Skin epidermis (tissue), 12 donors: Measurements from ENCODE around the gene NUDT19.
"Not testable (repeated sequence)": the region's sequence is repeated elsewhere in the genome, so short reads cannot be mapped to it uniquely, and the experiment has no call there.

Experiments used
- H3K27ac ChIP-seq, 21 experiments: fragments of 200-600 bp; sonication (generic) in 11 of 21; one replicate each; pipeline ENCODE4 v1.5.0; 2020; ENCODE audit warnings: mild to moderate bottlenecking in 3 of 21, inconsistent platforms in 2 of 21, moderate library complexity in 2 of 21
- H3K4me3 ChIP-seq, 7 experiments: fragments of 200-600 bp; sonication (generic) in 2 of 7; one replicate each; pipeline ENCODE4 v1.5.0; 2020; ENCODE audit warnings: inconsistent platforms in 2 of 7, mild to moderate bottlenecking in 2 of 7, moderate library complexity in 1 of 7

Gene NUDT19

DNA sequence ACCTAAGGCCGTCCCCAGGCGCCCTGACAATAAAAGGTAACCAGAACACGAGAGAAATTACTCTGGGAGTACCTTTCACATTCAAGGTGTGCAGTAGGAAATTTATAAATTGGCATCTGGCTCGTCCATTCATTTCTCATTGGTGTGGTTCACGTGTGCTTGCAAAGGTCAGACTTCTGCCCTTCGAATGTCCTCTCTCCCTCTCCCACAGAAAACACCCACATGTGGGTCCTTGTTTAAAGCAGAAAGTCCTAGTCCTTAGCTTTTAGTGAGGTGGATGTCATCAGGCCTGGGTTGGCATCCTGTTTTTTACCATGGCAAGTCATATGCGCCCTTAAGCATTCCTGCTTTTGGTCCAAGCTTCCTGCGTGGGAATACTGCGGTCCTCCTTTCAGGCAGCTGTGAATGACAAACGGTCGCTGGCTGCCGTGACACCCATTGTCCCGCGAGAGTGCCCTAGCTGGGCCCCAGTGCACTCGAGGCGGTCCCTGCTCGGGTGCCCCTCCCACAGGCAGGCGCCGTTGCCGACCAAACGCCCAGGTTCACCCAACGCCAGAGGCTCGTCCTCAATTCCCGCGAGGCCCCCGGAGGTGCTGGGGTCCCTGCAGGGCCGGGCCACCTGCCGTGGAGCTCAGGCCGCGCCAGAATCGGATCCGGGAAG is at the start of gene NUDT19:
Gene NUDT19 (plus strand): TSS at position 531 of the 661 bp plus-strand sequence. CDS start 140 bp downstream, outside the sequence.
- Histone ChIP-seq H3K27ac (peak within 1 kb of the TSS; percentile 48 to 95 (median 88)), H3K4me3 (peak within 1 kb of the TSS; percentile 61 to 86 (median 73))

DNA sequence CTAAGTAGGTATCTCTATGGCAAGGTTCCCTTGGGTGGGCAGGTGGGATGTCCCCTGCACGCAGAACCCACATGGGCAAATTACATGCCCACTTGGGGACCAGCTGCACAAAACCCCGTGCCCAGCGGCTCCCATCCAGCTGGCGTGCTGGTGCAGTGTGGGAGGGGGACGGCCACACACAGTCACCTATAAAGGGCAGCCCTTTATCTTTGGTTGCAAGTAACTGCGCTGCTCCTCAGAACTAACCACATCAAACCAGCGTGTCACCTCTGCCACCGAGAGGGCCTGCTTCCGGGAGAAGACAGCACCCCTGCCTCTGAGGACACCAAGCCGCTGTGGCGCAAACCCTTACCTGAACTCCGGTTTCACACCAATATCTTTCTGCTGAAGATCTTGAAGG is 48.9 kb upstream of the NUDT19 start:
- Histone ChIP-seq H3K27ac (peak overlapping the region in 2 of 21 experiments; percentile 7 to 56), H3K4me3 (no peak overlapping the region)

DNA sequence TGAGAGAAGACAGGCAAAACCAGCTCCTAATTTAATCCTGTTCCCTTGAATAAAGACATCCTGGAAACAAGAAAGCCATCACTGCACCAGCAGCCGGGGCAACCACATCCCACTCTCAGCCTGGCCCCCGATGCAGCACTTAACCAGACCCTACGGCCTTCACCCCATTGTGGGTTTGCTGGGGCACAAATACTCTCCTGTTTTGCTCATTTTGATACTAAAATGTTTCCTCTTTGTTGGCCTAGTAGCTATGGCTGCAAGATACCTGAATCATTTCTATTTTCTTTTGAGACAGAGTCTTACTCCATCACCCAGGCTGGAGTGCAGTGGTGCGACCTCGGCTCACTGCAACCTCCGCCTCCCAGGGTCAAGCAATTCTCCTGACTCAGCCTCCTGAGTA is 45.1 kb upstream of the NUDT19 start:
- Histone ChIP-seq H3K4me3 (no peak overlapping the region), H3K27ac (no peak overlapping the region)

DNA sequence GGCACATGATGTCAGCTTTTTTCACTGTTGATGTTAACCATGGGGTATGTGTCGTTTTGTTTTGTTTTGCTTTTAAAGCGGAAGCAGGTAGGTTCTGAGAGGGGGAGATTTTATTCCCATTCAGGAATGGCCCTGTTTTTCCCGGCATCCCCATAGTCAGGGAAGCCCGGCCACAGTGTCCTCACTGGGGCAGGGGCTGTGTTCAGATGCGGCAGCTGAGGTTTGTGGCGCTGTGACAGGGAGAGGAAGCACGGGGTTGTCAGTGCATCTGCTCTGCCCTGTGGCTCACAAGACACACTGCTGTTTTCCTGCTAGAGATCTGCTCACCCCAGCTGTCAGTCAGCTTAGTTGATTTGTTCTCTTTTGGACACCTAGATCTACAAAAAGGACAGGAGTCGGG is 44.3 kb upstream of the NUDT19 start:
- Histone ChIP-seq H3K27ac (no peak overlapping the region), H3K4me3 (no peak overlapping the region)

DNA sequence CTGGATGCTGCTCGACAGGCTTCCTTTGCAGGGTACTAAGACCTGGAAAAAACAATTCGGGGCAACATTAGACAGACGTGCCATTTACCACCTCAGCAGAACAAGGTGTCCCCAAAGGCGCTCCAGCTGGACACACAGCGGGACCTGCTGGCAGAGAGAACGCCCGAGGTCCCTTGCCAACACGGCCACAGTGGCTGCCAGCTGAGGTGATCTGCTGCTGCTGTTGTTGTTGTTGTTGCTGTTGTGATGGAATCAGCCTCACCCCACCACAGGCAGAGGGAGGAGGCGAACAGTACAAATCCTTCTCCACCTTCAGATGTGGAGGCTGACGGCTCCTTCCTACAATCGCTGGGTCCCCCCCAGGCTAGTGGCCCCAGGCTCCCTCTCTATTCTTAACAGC is 41.9 kb upstream of the NUDT19 start:
- Histone ChIP-seq H3K4me3 (no peak overlapping the region), H3K27ac (no peak overlapping the region)

DNA sequence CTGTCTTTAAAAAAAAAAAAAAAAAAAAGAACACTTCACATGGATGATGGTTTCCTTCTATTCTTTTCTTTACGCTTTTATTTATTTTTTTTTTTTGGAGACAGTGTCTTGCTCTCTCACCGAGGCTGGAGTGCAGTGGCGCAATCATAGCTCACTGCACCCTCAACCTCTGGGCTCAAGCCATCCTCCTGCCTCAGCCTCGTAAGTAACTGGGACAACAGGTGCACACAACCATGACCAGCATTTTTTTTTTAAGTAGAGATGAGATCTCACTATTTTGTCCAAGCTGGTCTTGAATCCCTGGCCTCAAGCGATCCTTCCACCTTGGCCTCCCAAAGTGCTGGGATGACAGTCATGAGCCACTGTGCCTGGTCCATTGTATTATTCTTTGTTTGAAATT is 41.0 kb upstream of the NUDT19 start:
- Histone ChIP-seq H3K4me3 (no peak overlapping the region), H3K27ac (no peak overlapping the region)

DNA sequence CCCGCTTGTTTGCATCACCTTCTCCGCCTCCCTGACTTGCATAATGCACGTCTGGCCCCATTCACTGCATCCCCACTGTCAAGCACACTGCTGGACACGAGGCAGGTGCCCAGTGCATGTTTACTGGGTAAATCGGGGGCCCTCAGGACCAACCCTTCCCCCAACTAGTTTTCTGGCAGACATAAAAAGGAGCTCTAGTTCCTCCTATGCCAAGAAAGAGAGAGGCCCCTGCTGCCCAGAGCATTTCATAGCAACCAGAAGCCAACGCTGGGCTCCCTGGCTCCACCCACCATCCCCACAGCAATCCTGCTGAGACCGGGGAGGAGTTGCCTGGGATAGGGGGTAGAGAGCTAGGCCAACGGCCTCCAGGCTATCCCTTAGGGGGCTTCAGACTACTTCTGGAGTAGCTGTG is 39.9 kb upstream of the NUDT19 start:
- Histone ChIP-seq H3K4me3 (no peak overlapping the region), H3K27ac (peak overlapping the region in 1 of 21 experiments; percentile 14)

DNA sequence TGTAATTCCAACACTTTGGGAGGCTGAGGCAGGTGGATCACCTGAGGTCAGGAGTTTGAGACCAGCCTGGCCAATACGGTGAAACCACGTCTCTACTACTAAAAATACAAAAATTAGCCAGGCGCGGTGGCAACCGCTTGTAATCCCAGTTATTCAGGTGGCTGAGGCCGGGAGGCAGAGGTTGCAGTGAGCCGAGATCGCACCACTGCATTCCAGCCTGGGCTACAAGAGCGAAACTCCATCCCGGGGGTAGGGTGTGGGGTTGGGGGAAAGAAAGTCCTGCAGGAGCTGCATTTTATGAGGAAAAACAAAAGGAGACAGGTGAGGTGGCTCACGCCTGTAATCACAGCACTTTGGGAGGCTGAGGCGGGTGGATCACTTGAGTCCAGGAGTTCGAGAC is 39.3 kb upstream of the NUDT19 start:
- H3K4me3 ChIP-seq, result not testable (repeated sequence)
- H3K27ac ChIP-seq, result peak overlapping the region in 1 of 21 experiments; percentile 14

DNA sequence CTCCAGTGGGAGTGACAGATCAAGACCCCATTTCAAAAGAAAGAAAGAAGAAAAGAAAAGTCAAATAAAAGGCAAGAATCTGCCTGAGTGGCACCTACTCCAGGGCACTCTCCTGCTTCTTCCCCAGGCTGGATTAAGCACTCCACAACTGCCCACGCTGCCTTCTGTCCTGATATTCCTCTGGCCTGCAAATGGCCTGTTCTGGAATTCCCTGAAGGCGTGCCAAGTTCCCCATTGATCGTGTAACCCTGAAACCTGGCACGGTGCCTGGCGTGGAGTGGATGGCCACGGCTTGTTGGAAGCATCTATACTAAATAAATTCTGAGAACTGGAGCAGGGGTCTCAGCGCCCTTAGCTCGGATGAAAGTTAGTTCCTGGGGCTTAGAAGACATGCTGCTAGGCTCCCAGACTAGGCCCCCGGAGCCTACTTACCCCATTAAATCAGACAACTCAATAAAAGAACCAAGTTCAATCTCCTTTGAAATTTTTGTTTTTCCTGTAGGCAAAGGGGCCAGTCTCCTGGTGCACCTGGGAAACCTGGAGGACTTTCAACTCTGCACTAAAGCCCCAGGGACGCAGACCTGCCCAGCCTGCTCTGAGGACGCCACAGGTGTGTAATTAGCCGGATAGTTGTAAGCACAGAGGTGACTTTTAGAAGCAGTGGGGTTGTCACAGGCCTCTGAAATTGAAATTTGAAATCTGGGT is 38.6 kb upstream of the NUDT19 start:
- Histone ChIP-seq H3K27ac (peak overlapping the region in 1 of 21 experiments; percentile 7), H3K4me3 (no peak overlapping the region)

DNA sequence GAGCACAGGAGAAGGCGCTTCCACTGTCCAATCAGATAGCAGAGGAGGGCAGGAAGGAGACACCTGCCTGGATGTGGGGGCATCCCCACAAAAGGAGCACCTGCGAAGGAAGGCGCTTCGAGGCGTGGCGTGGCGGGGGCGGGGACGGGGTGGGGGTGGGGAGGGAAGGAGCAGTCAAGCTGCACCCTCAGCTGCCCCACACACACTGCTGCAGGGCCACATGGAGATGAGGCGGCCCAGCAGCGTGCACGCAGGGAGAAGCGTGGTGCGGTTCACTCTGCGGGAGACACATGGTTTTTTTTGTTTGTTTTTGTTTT is 38.1 kb upstream of the NUDT19 start:
- H3K27ac ChIP-seq, result peak overlapping the region in 2 of 21 experiments; percentile 7 to 24

DNA sequence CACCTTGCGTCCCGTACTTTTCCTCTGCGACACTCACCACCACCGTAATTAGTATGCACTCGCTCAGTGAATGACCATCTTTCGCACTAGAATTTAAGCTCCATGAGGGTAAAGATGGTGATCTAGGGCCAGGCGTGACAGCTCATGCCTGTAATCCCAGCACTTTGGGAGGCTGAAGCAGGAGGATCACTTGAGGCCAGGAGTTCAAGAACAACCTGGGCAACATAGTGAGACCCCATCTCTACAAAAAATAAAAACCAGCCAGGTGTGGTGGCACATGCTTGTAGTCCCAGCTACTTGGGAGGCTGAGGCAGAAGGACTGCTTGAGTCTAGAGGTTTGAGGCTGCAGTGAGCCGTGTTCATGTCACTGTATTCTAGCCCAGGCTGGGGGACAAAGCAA is 35.2 kb upstream of the NUDT19 start:
- H3K4me3 ChIP-seq, H3K27ac ChIP-seq: not testable (repeated sequence)

More for the DNA sequence above, 38.1 kb upstream of the NUDT19 start:
- no peak overlapping the region for H3K4me3 ChIP-seq

DNA sequence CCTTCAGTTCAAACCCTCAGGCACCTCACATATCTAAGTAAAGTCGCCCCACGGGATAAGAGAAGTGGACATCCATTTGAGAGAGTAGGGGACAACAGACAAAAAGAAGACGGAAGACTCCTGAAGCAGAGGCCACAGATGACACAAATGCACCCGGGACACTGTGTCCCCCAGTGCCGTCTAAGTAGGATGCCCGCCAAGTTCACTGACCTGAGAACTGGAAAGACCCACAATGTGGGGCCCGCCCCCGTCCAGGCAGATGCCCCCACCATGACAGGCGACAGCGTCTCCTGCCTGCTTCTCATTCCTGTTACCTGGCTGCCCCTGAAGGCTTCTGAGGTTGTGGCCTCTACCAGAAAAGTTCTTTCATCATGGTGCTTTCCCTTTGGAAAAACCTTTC is 33.5 kb upstream of the NUDT19 start:
- no peak overlapping the region for H3K27ac ChIP-seq
- no peak overlapping the region for H3K4me3 ChIP-seq

DNA sequence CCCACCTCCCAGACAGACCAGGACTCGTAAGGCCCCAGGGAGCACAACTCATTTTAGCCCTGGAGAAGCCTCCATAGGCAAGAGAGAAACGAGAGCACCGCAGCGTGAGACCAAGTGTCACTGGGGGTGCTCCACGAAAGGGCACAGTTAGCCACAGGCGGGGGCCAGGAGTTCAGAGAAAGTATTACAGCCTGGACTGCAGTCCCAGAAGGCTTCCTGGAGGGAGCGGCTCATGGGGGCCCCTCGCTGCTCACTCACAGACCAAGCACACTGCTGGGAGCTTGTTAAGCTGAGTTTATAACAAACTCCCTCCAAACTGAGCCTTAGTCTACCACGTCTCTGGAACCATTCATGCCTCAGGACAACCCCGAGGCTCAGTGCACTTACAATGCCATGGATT is 33.1 kb upstream of the NUDT19 start:
- H3K27ac ChIP-seq, result no peak overlapping the region
- H3K4me3 ChIP-seq, result no peak overlapping the region

DNA sequence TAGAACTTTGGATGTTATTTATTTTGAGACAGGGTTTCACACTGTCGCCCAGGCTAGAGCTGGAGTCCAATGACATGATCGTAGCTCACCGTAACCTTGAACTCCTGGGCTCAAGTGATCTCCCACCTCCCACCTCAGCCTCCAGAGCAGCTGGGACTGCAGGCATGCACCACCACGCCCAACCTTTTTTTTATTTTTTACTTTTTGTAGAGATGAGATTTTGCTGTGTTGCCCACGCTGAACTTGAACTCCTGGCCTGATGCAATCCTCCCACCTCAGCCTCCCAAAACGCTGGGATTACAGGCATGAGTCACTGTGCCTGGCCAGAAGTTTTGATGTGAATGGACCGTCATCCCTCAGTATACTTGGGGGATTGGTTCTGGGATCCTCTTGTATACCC is 30.3 kb upstream of the NUDT19 start:
- Histone ChIP-seq H3K4me3 (no peak overlapping the region), H3K27ac (no peak overlapping the region)

DNA sequence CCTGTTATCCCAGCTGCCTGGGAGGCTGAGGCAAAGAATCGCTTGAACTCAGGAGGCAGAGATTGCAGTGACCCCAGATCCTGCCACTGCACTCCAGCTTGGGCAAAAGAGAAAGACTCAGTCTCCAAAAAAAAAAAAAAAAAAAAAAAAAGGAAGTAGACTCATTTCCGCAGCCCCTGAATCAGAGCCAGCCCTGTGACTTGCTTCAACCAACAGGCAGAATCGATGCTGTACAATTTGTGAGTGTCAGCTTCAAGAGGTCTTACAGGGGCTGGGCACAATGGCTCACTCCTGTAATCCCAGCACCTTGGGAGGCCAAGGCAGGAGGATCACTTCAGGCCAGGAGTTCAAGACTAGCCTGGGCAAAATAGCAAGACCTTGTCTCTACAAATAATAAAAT is 29.4 kb upstream of the NUDT19 start:
- Histone ChIP-seq H3K27ac (no peak overlapping the region), H3K4me3 (no peak overlapping the region)

DNA sequence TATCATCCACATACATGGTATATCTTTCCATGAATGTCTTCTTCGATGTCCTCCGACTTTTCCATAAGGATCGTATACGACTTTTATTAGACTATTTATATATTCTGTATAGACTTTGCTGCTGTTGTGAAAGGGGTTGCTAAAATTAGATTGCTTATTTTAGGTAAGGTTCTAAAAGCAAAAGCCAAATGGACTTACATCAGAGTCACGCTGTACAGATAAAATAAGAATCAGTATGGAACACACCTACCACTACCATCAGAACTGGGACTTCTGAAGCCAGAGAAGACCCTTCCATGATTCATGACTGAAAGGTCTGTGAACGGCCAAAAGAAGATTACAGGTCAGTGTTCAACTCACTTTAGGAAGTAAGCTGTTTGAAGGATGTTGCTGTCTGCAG is 25.5 kb upstream of the NUDT19 start:
- Histone ChIP-seq H3K27ac (no peak overlapping the region), H3K4me3 (no peak overlapping the region)

DNA sequence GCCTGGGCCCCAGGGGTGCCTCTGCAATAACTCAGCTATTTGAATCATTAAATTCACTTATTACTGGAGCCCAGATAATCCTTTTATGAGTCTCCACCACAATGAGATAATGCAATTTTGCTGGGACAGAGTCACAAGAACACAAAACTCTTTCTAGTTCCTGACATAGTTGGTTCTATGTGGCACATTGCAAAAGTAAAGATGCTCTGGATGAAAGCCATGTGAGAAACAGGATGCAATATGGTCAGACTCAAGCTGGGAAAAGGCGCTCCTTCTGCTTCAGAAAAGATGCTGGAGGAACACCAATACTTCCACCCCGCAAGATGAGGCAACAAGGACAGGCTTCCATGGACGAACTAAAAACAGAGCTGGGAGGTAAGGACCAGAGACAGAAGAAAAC is 22.3 kb upstream of the NUDT19 start:
- H3K4me3 ChIP-seq, result no peak overlapping the region
- no peak overlapping the region for H3K27ac ChIP-seq

DNA sequence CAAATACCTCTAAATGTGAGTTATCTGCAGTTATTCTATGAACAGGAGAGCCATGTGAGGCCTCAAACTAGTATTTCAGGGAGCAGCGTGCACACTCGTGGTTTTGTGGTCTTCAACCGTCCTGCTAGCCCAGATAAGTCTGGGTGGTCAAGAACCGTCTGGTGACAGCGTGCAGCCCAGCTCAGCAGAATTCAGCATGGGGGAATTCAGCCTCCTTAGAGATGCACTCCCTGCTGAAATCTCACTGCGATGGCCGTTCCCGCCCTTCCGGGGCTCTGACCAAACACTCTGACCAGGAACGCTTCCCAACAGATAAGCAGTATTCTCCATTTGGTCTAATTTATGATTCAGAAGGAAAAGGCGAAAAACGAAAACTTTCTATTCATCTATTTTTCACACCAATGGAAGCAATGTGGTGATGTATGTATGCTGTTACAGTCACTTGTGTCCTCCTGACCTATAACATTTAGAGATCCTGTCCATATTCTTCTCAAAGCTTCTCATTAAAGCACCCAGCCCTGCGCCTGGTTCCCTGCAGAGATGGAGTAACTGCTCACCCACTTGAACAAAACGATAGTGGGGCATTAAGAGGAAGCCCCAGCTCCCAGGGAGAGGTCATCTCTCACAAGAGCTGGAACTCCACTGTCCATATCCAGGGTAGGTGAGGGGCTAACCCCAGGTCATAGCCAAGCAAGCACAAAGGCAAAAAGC is 19.6 kb upstream of the NUDT19 start:
- Histone ChIP-seq H3K4me3 (no peak overlapping the region), H3K27ac (no peak overlapping the region)

DNA sequence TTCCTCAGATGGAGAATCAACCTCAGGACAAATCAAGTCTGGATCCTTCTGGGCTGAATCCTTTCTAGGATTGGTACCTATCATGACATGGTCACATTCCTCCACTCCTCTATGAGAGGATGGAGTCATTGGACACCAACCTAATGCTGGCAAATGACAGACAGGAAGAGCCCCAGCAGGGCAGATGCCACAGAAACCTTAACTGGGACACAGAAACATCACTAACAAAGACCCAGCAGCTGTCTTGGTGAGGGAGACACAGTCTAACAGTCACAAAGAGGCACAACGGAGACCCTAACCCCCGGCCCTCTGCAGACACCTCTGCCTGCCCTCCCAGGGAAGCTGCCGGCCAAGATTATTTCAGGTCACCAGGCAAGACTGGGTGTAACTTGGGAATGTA is 18.8 kb upstream of the NUDT19 start:
- H3K4me3 ChIP-seq, result no peak overlapping the region
- no peak overlapping the region for H3K27ac ChIP-seq

DNA sequence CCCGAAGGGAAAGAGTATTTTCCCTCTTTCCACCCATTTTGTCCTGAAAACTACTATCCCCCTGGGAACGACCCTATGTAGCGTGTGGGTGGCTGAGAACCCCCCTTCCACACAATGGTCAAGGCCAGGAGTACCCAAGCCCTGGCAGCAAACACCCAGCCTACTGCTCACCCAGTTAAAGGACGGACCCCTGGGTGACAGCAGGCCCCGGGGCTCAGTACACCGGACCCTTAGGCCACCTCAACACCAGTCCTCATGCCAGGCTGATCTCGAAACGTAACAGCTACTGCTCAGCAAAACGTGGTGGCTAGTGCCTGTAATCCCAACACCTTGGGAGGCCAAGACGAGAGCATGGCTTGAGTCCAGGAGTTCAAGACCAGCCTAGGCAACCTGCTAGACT is 18.0 kb upstream of the NUDT19 start:
- no peak overlapping the region for H3K27ac ChIP-seq

More for the DNA sequence above, 18.0 kb upstream of the NUDT19 start:
- peak overlapping the region in 1 of 7 experiments; percentile 100 for H3K4me3 ChIP-seq
